Epithelial cell of prostate (primary cell): Measurements from ENCODE around the gene TRIM29.
"Not testable (repeated sequence)": the region's sequence is repeated elsewhere in the genome, so short reads cannot be mapped to it uniquely, and the experiment has no call there.

ENCODE experiments used
- DNase-seq: peaks from one replicate; pipeline ENCODE4 v3.0.0-alpha.2; 2011; ENCODE audit warnings: low read depth, low spot score
- H3K27ac ChIP-seq: fragments of 450-650 bp; 2 replicates; pipeline ENCODE4 v1.5.1; 2017; ENCODE audit warnings: mild to moderate bottlenecking

Gene TRIM29

DNA sequence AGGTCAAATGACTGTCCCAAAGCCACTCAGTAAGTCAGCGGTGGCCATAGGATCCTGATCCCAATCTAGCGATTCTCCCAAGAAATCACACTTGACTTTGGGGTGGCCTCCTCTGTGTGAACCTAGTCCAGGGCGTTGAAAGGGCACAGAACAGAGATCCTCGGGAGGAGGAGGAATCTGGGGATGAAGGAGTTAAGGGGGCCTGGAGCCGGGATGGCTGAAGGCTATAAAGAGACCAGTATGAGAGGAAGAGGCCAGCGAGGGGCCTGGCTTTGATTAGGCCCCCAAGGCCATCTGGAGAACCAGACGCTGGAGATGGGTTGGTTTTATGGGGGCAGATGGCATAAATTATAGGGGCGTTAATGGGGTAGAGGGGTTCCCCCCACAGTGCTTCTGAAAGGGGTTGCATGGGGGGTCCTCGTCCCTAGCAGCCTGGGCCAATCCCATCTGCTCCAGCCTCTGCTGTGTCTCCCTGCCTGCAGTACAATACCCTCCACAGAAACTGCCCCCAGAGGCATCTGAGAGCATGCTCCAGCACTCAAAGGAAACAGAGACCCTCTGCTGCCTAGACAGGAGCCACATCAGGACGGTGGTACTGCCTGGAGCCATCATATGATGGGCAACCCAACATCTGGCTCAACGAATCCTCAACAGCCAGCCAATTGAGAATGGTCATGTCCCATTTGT lies 35.2 kb upstream of the TRIM29 start:
- no peak for DNase-seq
- H3K27ac ChIP-seq: no peak overlapping the region

DNA sequence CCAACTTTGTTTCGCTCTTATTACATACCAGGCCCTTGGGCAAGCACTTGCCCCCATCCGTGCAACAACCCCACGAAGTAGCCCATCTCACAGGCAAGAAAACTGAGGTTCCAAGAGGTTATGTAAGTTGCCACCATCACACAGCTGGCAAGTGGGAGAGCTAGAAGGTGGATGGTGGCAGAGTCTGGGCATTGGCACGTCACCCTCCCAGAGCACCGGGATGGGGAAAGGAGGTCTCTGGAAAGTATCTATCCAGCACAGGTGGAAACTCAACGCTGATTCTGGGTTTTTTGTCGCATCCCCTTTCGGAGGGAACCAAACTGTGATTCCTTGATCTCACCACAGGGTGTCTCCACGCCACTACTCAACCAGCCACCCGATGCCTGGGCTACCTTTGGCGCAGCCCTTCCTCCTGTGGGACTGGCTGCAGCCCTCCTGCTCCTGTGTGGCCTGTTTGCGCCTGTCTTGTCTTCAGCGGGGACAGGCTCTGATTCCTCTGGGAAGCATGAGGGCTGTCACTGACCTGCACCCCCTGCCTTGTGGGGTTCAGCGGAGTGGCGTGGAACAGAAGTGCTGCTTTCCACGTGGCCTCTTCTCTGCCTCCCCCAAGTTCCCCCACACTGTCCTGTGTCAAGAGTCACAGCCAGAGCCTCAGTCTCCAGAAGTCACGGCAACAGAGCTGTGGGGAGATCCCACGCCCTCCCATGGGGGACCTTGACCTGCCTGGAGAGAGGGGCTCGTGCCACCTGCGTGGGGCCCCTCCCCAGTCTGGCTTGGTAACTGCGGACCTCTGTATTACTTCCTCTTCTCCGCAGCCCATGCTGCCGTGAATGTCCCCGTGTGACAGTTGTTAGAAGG lies 34.4 kb upstream of the TRIM29 start:
- no peak overlapping the region for H3K27ac ChIP-seq
- no peak for DNase-seq

DNA sequence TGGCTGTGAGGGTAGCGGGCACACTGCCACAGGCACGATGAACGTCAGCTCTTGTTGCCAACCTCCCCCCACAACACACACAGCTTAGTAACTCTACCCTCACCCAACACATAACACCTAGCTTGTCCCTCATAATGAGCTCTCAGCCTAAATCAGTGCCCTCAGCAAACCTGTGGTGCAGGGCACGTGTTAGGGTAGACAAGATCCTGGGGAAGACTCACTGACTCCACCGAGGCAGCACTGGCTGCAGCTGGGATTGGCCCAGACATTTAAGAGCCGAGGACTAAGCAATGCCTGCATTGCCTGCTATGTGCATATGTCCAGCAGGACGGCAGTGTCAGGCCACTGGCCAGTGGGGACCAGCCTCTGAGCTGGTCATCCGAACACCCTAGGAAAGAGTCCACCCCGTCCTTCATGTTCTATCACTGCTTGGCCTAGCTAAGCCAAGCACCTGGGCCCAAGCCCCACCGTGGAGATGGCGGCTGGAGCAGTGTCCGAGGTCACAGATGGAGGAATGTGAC lies 32.9 kb upstream of the TRIM29 start:
- no peak overlapping the region for H3K27ac ChIP-seq
- DNase-seq: no peak

DNA sequence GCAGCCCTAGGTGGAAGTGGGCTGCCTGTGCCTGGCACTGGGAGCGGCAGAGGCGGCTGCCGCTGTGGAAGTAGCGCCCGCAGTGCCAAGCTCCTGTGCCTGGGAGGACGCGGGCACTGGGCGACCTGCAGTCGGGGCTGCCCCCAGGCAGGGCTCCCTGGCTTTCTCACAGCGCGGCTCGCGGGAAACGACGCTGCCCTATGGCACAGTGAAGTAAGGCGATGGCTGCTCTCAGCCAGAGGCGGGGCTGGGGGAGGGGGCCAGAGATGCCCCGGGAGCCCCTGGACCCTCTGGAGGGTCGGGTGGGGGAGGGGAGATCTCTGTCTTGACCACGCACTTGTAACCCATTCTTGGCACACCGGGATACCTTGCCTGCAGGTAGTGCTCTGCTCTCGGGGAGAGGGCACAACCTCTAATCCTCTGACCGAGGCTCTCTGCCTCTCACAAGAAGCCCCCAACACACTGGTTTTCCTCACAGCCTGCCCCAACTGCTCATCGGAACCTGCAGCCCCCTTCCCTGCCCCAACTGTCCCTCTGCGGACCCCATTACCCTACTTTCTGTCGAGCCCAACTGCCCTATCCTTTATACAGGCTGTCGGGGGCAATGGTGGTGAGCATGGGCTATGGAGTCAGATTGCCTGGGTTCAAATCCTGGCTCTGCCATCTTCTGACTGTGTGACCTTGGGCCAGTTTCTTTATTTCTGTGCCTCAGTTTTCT lies 32.2 kb upstream of the TRIM29 start:
- DNase-seq: no peak
- H3K27ac ChIP-seq: no peak overlapping the region

DNA sequence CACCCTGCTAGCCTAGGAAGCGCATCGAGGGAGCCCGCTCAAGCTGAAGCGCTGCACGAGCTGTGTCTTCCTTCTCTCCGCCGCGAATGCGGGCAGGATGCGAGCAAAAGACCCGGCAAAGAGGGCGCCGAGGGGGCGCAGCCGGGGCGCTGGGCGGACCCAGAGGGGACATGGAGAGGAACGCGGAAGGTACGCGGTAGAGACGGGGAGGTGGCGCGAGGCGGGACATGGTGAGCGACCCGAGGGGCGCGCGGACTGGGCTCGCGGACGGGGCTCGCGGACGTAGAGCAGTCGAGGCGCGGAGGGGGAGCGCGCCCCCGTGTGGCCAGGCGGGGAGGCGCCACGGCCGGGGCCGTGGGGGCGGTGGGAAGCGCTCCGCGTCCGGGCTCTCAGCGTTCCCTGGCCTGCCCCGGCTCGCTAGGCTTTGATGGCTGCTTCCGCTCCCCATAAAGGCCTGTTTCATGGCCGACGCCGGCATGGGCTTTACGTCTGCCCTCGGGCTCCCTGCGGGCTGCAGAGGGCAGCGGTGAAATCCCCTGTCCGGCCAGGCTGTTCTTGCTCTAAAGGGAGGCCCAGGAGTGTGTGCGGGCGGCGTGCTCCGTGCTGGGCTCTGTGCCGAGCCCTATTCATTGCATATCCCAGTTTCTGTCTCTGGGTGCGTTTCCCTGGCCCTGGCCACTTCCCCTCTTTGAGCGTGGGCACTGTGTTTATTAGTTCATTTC lies 31.2 kb upstream of the TRIM29 start:
- DNase-seq: no peak
- peak overlapping the region; percentile 17 for H3K27ac ChIP-seq

DNA sequence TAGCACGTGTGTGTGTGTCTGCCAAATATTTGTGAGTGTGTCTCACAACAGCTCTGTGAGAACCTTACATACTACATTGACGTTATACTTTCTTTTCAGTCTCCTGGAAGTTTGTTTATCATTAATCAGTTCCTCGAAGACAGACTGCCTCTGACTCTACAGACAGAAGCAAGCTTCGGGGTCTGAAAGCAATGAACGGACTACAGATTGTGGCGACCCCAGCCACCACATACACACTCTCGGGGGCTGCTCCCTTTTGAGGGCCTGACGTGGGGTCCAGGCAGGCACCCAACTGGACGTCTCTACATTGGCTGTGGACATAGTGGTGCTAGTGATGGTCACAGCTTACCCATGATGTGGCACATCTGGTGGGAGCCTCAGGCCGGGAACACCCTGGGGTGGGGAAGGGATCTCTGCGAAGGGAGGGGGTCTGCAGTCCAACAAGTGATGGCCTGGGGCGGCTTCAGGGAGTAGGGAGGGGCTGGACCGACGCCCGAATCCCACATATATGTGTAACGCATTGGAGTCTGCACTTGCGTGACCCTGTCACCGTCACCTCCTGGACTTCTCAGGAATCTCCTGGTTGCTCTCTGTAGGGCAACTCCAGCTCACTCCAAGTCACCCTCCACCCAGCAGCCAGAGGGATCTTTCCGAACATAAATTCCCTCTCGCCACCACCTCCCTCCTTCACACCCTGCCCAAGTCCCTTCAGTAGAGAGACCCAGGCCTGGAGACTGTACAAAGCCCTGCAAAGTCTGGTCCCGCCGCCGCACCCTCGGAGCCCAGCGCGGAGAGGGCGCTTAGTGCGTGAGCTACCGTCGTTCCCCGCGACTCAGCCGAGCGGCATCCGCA lies 30.4 kb upstream of the TRIM29 start:
- no peak overlapping the region for H3K27ac ChIP-seq
- no peak for DNase-seq

DNA sequence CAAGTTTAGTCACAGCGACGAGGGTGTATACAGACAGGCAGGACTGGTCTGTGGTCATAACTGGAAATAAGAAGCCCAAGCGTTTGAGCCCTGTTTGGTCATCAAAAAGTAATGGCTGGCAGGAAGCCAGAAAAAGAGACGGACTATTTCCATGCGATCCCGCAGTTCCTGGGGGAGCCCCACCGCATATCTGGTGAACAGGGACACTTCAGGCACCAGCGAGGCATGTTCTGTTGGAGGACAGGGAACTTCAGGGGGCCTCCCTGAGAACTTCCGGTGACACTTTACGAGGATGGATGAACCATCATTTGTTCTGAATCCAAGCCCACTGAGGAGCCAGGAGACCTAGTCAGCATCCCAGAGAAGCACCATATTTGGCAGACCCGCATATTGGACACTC lies 29.7 kb upstream of the TRIM29 start:
- no peak overlapping the region for H3K27ac ChIP-seq
- DNase-seq: no peak

DNA sequence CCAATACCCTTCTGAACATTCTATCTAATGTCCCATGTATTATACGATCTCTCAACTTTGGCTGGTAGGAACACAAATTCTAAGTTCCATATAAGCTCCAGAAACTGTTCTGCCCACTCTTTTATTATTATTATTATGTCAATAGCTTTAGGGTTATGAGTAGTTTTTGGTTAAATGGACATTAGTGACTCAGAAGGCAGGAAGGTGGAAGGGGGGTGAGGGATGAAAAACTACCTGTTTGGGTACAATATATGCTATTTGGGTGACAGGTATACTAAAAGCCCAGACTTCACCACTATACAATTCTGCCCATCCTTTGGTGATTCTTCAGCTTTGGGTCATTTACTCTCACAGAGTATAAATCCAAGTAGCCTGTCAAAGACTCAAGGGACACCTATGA lies 22.5 kb upstream of the TRIM29 start:
- no peak overlapping the region for H3K27ac ChIP-seq
- no peak for DNase-seq

DNA sequence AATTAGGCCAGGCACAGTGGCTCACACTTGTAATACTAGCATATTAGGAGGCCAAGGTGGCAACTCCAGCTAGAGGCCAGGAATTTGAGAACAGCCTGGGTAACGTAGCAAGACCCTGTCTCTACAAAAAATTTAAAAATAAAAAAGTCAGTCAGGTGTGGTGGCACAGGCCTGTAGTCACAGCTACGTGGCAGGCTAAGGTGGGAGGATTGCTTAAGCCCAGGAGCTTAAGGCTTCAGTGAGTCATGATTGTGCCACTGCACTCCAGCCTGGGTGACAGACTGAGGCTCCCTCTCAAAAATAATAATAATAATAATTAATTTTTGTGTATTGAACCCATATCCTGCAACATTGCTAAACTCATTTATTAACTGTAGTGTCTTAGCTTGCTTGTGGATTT lies 15.3 kb upstream of the TRIM29 start:
- no peak overlapping the region for H3K27ac ChIP-seq
- DNase-seq: no peak

DNA sequence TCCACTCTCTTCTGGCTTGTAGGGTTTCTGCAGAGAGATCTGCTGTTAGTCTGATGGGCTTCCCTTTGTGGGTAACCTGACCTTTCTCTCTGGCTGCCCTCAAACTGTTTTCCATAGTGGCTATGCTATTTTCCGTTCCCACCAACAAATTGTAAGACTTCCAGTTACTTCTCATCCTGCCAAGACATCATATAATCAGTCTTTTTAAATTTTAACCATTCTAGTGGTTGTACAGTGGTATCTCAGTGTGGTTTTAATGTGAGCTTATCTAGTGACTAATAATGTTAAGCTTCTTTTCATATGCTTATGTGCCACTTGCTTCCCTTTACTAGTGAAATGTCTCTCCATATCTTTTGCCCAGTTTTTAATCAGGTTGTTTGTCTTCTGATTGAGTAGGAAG lies 13.6 kb upstream of the TRIM29 start:
- H3K27ac ChIP-seq: no peak overlapping the region
- DNase-seq: no peak

DNA sequence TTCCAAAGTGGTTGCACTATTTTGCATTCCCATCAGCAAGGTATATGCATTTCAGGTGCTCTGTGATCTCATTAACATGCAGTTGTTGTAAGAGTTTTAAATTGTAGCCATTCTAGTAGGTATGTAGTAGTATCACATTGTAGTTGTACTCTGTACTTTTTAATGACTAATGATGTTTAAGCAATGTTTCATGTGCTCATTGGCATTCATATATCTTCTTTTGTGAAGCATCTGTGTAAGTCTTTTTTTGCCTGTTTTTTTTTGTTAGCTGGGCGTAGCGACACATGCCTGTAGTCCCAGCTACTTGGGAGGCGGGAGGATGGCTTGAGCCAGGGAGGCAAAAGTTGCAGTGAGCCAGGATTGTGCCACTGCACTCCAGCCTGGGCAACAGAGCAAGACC lies 11.3 kb upstream of the TRIM29 start:
- H3K27ac ChIP-seq: peak overlapping the region; percentile 46
- no peak for DNase-seq

DNA sequence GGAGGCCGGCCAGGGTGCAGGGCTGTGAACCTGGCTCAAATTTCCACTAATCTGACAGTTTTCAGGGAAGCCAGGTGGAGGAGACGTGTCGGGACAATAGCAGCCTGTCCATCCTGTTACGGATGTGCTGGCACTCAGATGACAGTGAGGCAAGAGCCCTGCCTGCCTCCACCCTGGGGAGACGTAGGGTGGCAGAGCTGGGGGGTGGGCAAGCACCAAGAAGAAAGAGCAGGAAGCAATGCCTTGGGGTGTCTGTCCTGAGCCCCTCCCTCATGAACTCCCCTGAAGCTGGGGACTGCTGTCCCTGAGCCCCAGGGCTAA lies 10.0 kb upstream of the TRIM29 start:
- no peak for DNase-seq
- H3K27ac ChIP-seq: peak overlapping the region; percentile 46

DNA sequence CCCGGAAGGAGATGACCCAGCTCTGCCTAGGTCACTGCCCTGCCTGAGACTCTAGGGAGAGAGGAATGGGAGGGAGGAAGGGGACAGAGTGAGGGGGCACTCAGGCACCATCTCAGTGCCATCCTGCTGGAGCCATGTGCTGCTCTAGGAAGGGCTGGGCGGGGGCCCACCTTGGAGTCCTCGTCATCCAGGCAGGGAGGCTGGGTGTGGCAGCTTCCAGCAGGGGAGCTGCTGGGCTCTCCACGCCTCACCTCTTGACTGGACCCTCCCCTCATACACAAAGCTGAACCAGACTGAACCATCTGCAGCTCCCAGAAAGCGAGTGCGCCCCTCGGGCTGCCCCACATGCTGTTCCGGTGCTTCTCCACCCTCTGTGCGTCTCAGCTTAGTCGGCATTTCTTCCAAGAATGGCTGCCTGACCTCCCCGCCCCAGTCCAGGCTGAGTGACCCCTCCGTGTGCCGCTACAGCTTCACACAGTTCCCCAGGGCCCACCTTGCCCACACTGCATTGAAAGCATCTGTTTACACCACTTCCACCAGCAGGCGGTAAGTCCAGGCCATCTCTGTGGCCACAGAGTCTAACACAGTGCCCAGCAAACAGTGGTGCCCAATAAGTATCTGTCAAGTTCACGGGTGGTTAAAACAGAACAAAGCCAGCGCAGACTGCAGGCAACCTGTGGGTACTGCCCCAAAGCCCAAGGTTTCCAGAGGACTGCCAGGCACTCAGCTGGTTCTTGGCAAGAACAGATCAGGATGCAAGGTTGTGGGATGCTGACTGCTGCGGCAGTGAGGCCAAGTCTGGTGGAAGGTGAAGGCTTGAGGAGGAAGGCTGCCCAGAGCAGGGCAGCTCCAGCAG lies 9.4 kb upstream of the TRIM29 start:
- no peak for DNase-seq
- peak overlapping the region; percentile 46 for H3K27ac ChIP-seq

DNA sequence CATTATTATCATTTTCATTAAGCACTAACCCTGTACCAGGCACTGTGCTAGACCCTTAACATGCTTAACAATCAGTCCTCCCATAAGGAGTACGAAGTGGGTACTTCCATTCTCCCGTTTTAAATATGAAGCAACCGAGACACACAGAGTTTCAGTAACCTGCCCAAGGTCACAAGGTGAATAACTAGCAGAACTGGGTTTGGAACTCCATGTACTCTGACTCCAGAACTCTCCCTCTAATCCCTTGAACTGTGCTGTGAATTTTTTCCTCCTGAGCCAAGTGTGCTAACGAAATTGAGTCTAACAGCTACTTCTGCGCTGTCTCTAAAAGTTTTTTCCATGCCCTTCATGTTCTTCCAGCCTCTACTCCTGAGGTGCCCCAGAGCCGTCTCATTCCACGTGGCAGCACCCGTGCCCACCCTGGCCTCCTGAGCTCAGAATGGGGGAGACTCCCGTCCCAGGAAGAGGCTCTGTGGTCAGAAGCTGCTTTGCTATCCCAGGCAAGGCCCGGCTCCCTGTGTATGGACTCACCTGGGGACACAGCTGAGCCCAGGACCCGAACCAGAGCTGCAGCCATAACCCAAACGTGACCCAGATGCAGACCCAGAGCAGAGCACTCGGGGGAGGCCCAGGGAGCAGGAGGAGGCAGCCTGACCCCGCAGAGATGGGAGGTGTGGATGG lies 8.6 kb upstream of the TRIM29 start:
- no peak for DNase-seq
- H3K27ac ChIP-seq: no peak overlapping the region

DNA sequence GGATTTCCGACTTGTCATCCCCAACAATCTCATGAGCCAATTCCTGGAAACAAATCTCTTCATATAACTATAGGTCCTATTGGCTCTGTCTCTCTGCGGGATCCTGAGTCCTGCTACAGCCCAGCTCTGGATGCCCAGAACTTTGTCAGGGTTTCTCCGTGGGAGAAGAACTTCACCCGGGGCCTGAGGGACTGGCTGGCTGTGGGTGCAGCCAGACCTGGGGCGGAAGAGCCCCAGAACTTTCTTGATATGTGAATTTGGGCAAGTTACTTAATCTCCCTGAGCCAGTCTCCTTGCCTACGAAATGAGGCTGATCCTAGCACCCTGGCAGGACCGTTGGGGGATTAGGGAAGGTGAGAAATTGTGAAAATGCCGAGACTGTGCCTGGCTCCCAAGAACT lies 6.6 kb upstream of the TRIM29 start:
- no peak for DNase-seq
- H3K27ac ChIP-seq: no peak overlapping the region

DNA sequence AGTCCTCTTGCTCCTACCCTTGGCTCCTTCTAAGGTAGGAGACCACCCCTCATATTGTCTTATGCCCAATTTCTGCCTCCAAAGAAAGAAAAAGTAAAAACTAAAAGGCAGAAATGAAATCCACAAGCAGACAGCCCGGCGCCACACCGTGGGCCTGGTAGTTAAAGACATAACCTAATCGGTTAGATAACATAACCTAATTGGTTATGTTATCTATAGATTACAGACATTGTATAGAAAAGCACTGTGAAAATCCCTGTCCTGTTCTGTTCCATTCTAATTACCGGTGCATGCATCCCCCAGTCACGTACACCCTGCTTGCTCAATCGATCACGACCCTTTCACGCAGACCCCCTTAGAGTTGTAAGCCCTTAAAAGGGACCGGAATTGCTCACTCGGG lies 5.6 kb upstream of the TRIM29 start:
- DNase-seq: not testable (repeated sequence)

DNA sequence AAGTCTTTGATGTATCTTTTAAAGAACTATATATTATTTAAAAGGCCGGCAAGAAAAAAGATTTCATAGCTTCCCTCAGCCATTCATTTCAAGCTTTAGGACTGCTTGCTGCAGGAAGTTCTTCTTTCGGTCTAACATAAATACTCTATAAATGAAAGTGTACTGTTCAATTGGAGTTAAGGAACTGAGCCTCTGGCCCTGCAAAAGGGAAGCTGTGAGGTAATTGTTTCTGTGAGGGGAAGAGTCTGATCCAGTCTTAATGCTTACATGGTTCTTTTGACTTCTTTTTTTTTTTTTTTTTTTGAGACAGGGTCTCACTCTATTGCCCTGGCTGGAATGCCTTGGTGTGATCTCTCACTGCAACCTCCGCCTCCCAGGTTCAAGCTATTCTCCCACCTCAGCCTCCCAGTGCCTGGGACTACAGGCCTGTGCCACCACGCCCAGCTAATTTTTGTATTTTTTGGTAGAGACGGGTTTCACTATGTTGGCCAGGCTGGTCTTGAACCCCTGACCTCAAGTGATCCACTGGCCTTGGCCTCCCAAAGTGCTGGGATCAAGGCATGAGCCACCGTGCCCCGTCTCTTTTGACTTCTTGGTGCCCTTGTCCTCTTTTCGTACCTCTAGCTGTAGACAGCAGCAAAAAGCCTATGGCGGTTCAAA lies 4.7 kb upstream of the TRIM29 start:
- no peak for DNase-seq
- no peak overlapping the region for H3K27ac ChIP-seq

More for the DNA sequence above, 5.6 kb upstream of the TRIM29 start:
- not testable (repeated sequence) for H3K27ac ChIP-seq
